Naive B cell (primary cell): ENCODE data around the gene MMP19. TPM values are rescaled to one million over a fixed set of nuclear protein-coding genes. Genes with fewer than 3 reads are reported as not detected.

Experiments used
- ATAC-seq, 2 donors: fragments of 150-1000 bp; cut with Tn5 transposase; 2 replicates each; pipeline ENCODE4 v1.10.0; 2021; ENCODE audit warnings: low read depth in 2 of 2, mild to moderate bottlenecking in 2 of 2, moderate library complexity in 2 of 2
- DNase-seq: peaks from one replicate; pipeline ENCODE4 v3.0.0; 2022
- H3K27ac Mint-ChIP-seq, 6 donors: one replicate each; pipeline ENCODE4 v1.8.0; 2020 to 2022; ENCODE audit warnings: mild to moderate bottlenecking in 6 of 6, mixed read lengths in 6 of 6, moderate library complexity in 5 of 6, inconsistent platforms in 2 of 6
- H3K27me3 Mint-ChIP-seq, 3 donors: one replicate each; pipeline ENCODE4 v1.8.0; 2021 to 2022; ENCODE audit warnings: mixed read lengths in 3 of 3, mild to moderate bottlenecking in 1 of 3
- H3K36me3 Mint-ChIP-seq, 2 donors: one replicate each; pipeline ENCODE4 v1.8.0; 2020 to 2022; ENCODE audit warnings: mixed read lengths in 2 of 2, inconsistent platforms in 1 of 2, mild to moderate bottlenecking in 1 of 2
- H3K4me1 Mint-ChIP-seq, 3 donors: one replicate each; pipeline ENCODE4 v1.8.0; 2020 to 2022; ENCODE audit warnings: mixed read lengths in 3 of 3, inconsistent platforms in 1 of 3, mild to moderate bottlenecking in 1 of 3, moderate library complexity in 1 of 3
- H3K4me3 Mint-ChIP-seq, 8 donors: one replicate each; pipeline ENCODE4 v1.8.0; 2020 to 2022; ENCODE audit warnings: mild to moderate bottlenecking in 8 of 8, mixed read lengths in 8 of 8, moderate library complexity in 8 of 8, inconsistent platforms in 2 of 8
- H3K9me3 Mint-ChIP-seq, 7 donors: one replicate each; pipeline ENCODE4 v1.8.0; 2020 to 2022; ENCODE audit warnings: mixed read lengths in 7 of 7, mild to moderate bottlenecking in 5 of 7, inconsistent platforms in 2 of 7, moderate library complexity in 1 of 7
- polyA plus RNA-seq, 6 donors: library from polyadenylated mRNA; unstranded; fragments of 300-500 nt; fragmentation: Illumina TruSeq; gene quantifications; one replicate each; pipeline ENCODE4 v1.2.3, GENCODE V29; 2021; ENCODE audit warnings: low read depth in 6 of 6

Gene MMP19
- polyA plus RNA-seq, 6 donors from 2014 or later = 0.21 TPM; not detected in 5

GRCh38 chr12:55833056-55833455 lies 9.7 kb downstream of the MMP19 start:
- Mint-ChIP-seq H3K4me3 (peak overlapping the region in 2 of 8 donors; percentile 11 to 95), H3K9me3 (no peaks in the 10 kb centered on the region), H3K27me3 (peaks cover 0 to 2% (median 0%) of the 10 kb centered on the region in 3 donors), H3K36me3 (no peaks in the 10 kb centered on the region), H3K27ac (no peak overlapping the region), H3K4me1 (peaks cover 25 to 32% (median 27%) of the 10 kb centered on the region in 3 donors)
- ATAC-seq (no peak), DNase-seq (no peak)

- peak overlapping the region in 3 of 6 donors; percentile 38 to 90 (median 56) for H3K27ac Mint-ChIP-seq
- H3K9me3 Mint-ChIP-seq = no peaks in the 10 kb centered on the region
- DNase-seq = no peak
- H3K36me3 Mint-ChIP-seq = no peaks in the 10 kb centered on the region
- ATAC-seq = no peak
- no peaks in the 10 kb centered on the region for H3K27me3 Mint-ChIP-seq
- H3K4me3 Mint-ChIP-seq = peak overlapping the region; percentile 64 to 98 (median 96)
- peaks cover 35 to 42% (median 40%) of the 10 kb centered on the region in 3 donors for H3K4me1 Mint-ChIP-seq
Observed at GRCh38 chr12:55831447-55831815, 11.3 kb downstream of the MMP19 start.

DNA sequence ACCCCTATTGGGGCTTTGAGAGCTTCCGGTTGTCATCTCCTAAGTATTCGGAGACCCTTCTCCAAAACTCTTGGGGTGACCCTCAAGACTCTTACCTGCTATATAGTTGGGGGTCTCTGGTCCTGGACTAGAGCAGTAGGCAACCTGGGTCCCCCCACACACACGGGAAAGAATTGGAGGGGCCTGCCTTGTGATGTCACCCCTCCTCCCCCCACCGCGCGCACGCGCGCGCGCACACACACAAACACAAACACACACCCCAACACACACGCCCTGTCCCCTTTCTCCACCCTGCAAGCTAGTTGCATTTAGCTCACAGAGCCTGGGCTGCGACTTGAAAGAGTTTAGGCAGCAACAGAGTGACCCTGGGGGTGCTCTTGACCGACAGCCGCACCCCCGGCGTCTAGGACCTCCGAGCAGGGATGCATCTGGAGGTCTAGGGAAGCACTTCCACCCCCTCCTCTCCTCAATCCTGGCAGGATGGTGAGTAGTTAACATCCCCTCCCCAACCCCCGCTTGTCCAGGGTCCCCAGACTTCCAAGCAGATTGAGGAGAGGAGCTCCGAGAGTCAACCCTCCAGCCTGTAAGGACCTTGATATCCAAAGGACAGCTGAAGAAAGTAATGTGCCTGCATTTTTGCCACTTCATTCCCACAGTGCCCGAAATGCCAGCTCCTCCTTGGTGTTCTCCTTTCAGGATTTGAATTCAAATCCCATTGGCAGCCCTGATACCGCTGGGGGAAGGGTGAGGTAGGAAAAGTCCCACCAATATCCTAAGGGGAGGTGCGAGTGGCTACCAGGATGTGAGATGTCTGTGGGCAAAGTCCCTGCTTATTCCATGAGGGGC lies 11.9 kb downstream of the MMP19 start:
- Mint-ChIP-seq H3K4me3 (peak overlapping the region; percentile 95 to 99 (median 98)), H3K27me3 (no peaks in the 10 kb centered on the region), H3K9me3 (no peaks in the 10 kb centered on the region), H3K4me1 (peaks cover 37 to 48% (median 43%) of the 10 kb centered on the region in 3 donors), H3K27ac (peak overlapping the region; percentile 67 to 96 (median 94)), H3K36me3 (no peaks in the 10 kb centered on the region)
- DNase-seq (peak; percentile 24), ATAC-seq (no peak)

- DNase-seq (peak; percentile 10), ATAC-seq (no peak)
- no peaks in the 10 kb centered on the region for H3K27me3 Mint-ChIP-seq
- peaks cover 41 to 55% (median 45%) of the 10 kb centered on the region in 3 donors for H3K4me1 Mint-ChIP-seq
- peak overlapping the region; percentile 95 to 99 (median 98) for H3K4me3 Mint-ChIP-seq
- no peaks in the 10 kb centered on the region for H3K9me3 Mint-ChIP-seq
- H3K36me3 Mint-ChIP-seq = no peaks in the 10 kb centered on the region
- peak overlapping the region; percentile 90 to 96 (median 95) for H3K27ac Mint-ChIP-seq
Observed at GRCh38 chr12:55829967-55830600, 12.7 kb downstream of the MMP19 start.

- Mint-ChIP-seq H3K27ac (peak overlapping the region; percentile 58 to 96 (median 92)), H3K27me3 (no peaks in the 10 kb centered on the region), H3K4me1 (peaks cover 42 to 59% (median 47%) of the 10 kb centered on the region in 3 donors), H3K36me3 (no peaks in the 10 kb centered on the region), H3K9me3 (no peaks in the 10 kb centered on the region), H3K4me3 (peak overlapping the region; percentile 95 to 99 (median 98))
- ATAC-seq (no peak), DNase-seq (no peak)
Observed at GRCh38 chr12:55828357-55828756, 14.4 kb downstream of the MMP19 start.

DNA sequence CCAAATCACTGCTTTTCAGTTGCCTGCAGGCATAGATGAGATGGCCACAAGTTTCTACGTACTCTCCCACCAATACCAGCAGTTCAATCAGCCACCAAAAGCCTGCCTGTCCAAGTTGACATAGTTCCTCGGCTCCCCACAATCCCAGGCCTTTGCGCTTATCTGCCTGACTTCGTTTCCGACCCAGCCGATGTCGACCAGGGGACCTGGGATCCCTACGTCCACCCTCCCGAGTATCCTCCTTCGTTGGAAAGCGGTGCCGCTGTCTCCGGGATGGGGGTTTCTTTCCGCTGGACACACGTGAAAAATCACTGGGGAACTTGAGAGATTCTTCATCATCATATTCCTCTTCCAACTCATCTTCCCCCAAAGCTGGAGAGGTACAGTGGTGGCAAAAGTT lies 14.9 kb downstream of the MMP19 start:
- Mint-ChIP-seq H3K36me3 (no peaks in the 10 kb centered on the region), H3K27me3 (no peaks in the 10 kb centered on the region), H3K9me3 (no peaks in the 10 kb centered on the region), H3K4me1 (peaks cover 40 to 59% (median 47%) of the 10 kb centered on the region in 3 donors), H3K4me3 (peak overlapping the region; percentile 76 to 98 (median 96)), H3K27ac (peak overlapping the region in 5 of 6 donors; percentile 67 to 95 (median 90))
- no peak for DNase-seq
- no peak for ATAC-seq

- H3K36me3 Mint-ChIP-seq = peaks cover 6 to 7% of the 10 kb centered on the region in 2 donors
- ATAC-seq (no peak), DNase-seq (no peak)
- no peaks in the 10 kb centered on the region for H3K27me3 Mint-ChIP-seq
- H3K4me1 Mint-ChIP-seq = peaks cover 21 to 43% (median 29%) of the 10 kb centered on the region in 3 donors
- H3K9me3 Mint-ChIP-seq = no peaks in the 10 kb centered on the region
- peak overlapping the region in 1 of 8 donors; percentile 4 for H3K4me3 Mint-ChIP-seq
- H3K27ac Mint-ChIP-seq = peak overlapping the region in 4 of 6 donors; percentile 55 to 79 (median 60)
Observed at GRCh38 chr12:55824726-55825125, 18.0 kb downstream of the MMP19 start.

DNA sequence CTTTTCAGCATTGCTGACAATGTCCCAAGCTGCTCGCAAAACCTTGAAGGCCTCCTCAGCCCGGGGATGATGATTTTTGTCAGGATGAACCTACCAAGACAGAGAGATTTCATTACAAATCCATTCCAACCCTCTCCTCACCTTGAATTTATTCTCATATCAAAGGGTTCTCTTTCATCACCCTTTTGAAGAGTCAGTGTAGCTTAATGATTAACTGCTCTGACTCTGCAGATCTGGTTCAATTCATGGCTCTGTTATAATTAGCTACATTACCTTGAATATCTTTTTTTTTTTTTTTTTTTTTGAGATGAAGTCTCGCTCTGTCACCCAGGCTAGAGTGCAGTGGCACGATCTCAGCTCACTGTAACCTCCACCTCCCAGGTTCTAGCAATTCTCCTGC lies 19.3 kb downstream of the MMP19 start:
- Mint-ChIP-seq H3K36me3 (peaks cover 6 to 7% of the 10 kb centered on the region in 2 donors), H3K9me3 (no peaks in the 10 kb centered on the region), H3K27ac (peak overlapping the region in 4 of 6 donors; percentile 49 to 78 (median 56)), H3K4me1 (peaks cover 22 to 39% (median 39%) of the 10 kb centered on the region in 3 donors), H3K4me3 (no peak overlapping the region), H3K27me3 (no peaks in the 10 kb centered on the region)
- DNase-seq (no peak), ATAC-seq (no peak)

- Mint-ChIP-seq H3K36me3 (peaks cover 6 to 7% of the 10 kb centered on the region in 2 donors), H3K9me3 (no peaks in the 10 kb centered on the region), H3K27ac (peak overlapping the region in 2 of 6 donors; percentile 15 to 55), H3K27me3 (no peaks in the 10 kb centered on the region), H3K4me1 (peaks cover 10 to 27% (median 27%) of the 10 kb centered on the region in 3 donors), H3K4me3 (peak overlapping the region in 2 of 8 donors; percentile 51 to 66)
- DNase-seq (no peak), ATAC-seq (no peak)
Observed at GRCh38 chr12:55822228-55822627, 20.5 kb downstream of the MMP19 start.

DNA sequence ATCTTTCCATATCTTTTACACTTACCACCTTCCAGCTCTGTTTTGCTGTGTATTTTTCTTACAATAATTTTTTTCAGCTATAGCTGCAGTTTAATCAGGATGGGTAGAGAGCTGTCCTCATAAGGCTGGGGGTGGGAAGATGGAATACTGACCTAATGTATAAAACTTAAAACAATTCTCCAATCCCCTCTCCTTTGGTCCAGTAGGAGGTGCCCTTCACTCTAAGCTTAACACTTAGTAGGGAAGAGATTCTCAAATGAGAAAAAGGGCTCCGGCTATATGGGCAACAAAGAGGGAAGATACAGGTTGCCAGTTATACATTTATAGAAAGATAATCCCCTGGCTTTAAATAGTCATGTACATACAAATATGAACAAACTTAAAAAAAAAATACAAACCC lies 22.1 kb downstream of the MMP19 start:
- H3K4me3 Mint-ChIP-seq = peak overlapping the region in 4 of 8 donors; percentile 9 to 30 (median 20)
- ATAC-seq = no peak
- no peaks in the 10 kb centered on the region for H3K27me3 Mint-ChIP-seq
- peaks cover 6 to 7% of the 10 kb centered on the region in 2 donors for H3K36me3 Mint-ChIP-seq
- H3K4me1 Mint-ChIP-seq = peaks cover 6 to 22% (median 20%) of the 10 kb centered on the region in 3 donors
- DNase-seq = no peak
- no peaks in the 10 kb centered on the region for H3K9me3 Mint-ChIP-seq
- H3K27ac Mint-ChIP-seq = no peak overlapping the region

GRCh38 chr12:55818886-55819285 lies 23.9 kb downstream of the MMP19 start:
- DNase-seq (no peak), ATAC-seq (no peak)
- Mint-ChIP-seq H3K4me1 (peaks cover 10 to 26% (median 20%) of the 10 kb centered on the region in 3 donors), H3K27ac (peak overlapping the region in 2 of 6 donors; percentile 42 to 54), H3K36me3 (peaks cover 6 to 7% of the 10 kb centered on the region in 2 donors), H3K9me3 (no peaks in the 10 kb centered on the region), H3K4me3 (peak overlapping the region in 1 of 8 donors; percentile 52), H3K27me3 (no peaks in the 10 kb centered on the region)

DNA sequence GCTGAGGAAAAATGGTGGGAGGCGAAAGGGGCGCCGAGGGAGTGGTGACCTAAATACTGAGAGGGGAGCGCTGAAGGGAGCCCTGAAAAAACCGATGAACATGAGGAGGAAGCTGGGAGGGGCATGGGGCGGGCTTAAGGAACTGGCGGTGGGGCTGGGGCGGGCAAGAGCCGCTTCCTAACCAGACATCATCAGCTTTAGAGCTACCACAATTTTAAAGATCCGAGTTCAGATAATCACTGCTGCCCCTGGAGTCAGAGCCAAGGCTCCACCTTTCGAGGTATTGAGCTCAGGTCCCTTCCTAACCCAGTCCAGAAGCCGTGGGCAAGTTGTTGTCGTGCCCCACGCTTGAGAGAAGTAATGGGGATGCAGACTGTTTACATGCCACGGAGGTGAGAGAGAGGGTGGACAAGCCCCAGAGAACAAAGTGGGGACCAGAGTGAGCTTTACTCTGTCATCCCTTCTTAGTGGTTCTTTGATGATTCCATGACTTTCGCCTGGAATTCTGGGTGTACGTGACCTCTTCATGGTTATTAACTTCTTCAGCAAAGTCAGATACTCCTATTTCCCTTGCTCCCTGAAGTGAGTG lies 24.5 kb downstream of the MMP19 start:
- Mint-ChIP-seq H3K27ac (no peak overlapping the region), H3K36me3 (peaks cover 6 to 11% of the 10 kb centered on the region in 2 donors), H3K9me3 (no peaks in the 10 kb centered on the region)

More for the DNA sequence above, 24.5 kb downstream of the MMP19 start:
- ATAC-seq = peak; percentile 40 to 43
- H3K4me1 Mint-ChIP-seq = peaks cover 12 to 28% (median 22%) of the 10 kb centered on the region in 3 donors
- no peaks in the 10 kb centered on the region for H3K27me3 Mint-ChIP-seq
- DNase-seq = no peak
- H3K4me3 Mint-ChIP-seq = no peak overlapping the region
